Measurements from ENCODE around the gene MRPL1.

The MRPL1 gene

GRCh38 chr4:77990456-77990855 lies 127.8 kb downstream of the MRPL1 start:
- no peak for DNase-seq

DNA sequence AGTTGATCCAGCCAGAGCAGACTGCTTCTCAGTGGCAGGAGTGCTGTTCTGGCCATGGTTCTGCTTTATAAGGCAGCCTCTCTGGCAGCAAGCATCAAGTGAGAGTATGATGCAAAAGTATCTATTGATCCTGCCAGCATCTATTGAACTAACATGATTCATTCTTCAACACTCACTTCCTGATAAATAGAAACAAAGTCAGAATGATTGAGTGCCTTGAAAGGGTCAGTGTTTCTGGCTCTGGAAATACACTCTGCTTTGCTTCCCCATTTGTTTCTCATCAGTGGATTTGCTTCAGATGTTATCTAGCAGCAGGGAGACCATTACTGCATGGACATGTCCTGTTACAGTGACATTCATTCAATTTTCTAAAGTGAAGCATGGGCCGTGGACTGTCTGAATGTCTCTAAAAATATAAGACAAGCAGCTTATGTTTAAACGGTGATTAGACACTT lies 128.3 kb downstream of the MRPL1 start:
- no peak for DNase-seq

DNA sequence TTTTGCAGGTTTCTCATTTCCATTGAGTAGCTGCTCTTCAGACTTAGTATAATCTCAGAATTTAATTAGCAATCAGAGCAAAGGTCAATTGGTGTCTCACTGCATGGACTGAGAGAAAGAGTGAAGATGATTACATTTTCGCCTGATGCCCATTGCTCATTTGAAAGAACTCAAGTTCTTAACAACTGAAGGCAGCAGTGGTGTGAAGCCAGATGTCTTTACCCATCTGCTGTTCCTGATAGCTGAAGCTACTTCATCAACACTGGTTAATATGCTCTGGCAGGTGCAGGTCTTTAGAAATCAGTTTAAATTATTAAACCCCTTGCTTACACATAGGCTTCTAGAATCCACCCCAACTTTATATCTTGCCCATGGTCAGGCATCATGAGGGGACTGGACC lies 130.0 kb downstream of the MRPL1 start:
- no peak for DNase-seq

GRCh38 chr4:77994194-77994721 lies 131.6 kb downstream of the MRPL1 start:
- peak; percentile 10 for DNase-seq

- DNase-seq, result no peak
Observed at GRCh38 chr4:77996076-77996475, 133.4 kb downstream of the MRPL1 start.

- no peak for DNase-seq
Observed at GRCh38 chr4:78001531-78001930, 138.9 kb downstream of the MRPL1 start.

GRCh38 chr4:78002260-78002659 lies 139.6 kb downstream of the MRPL1 start:
- no peak for DNase-seq

Data from CD4-positive, alpha-beta T cell treated with Interleukin-10 for 1 hour (primary cell).